Pancreas (tissue), 10 donors: ENCODE measurements around the gene DMD. TPM values are rescaled to one million over a fixed set of nuclear protein-coding genes. Genes with fewer than 3 reads are reported as not detected.

ENCODE experiments used
- ATAC-seq, 4 donors: fragments of 200-7000 bp; cut with Tn5 transposase; one replicate each; pipeline versions ENCODE4 v1.8.0 to v1.9.1; 2020; ENCODE audit warnings: mild to moderate bottlenecking in 4 of 4, moderate library complexity in 4 of 4
- DNase-seq, 6 donors: peaks; one replicate each; pipeline ENCODE4 v3.0.0-alpha.2; 2020
- FAIRE-seq: peaks from 2 replicates; lab custom pipeline; 2012; peaks lifted over from hg19 to GRCh38; lab: Jason Lieb, UNC
- H3K27ac ChIP-seq, 4 donors: fragments of 200-600 bp; sonication (generic); 1 replicate in 3 of 4; 2 replicates in 1 of 4; pipeline versions ENCODE4 v1.5.0 to v1.8.0; 2020
- H3K27me3 ChIP-seq, 4 donors: fragments of 200-600 bp; one replicate each; pipeline ENCODE4 v1.8.0; 2021
- H3K36me3 ChIP-seq, 3 donors: fragments of 200-600 bp; sonication (generic) in 1 of 3; one replicate each; pipeline versions ENCODE4 v1.5.0 to v1.8.0; 2020 to 2021
- H3K4me1 ChIP-seq, 3 donors: fragments of 200-600 bp; one replicate each; pipeline ENCODE4 v1.8.0; 2021
- H3K4me3 ChIP-seq, 4 donors: fragments of 200-600 bp; sonication (generic) in 2 of 4; one replicate each; pipeline versions ENCODE4 v1.5.0 to v1.8.0; 2020 to 2021
- H3K9me3 ChIP-seq, 4 donors: fragments of 200-600 bp; one replicate each; pipeline ENCODE4 v1.8.0; 2021
- WGBS, 2 donors: extraction: QIAGEN DNeasy Blood & Tissue Kit; methylation state at CpG; one replicate each; pipeline ENCODE4 v1.1.7; 2013; 5-methylcytosine and 5-hydroxymethylcytosine counted together
- intact Hi-C, 3 donors: fragments of 100-400 bp; cut with DNase I; formaldehyde crosslinking; loops; one replicate each; pipeline versions ENCODE4 v1.11.1 to v1.14.2; 2022
- polyA plus RNA-seq, 2 donors: library from polyadenylated mRNA; stranded (reverse); fragments of 200-250 nt; gene quantifications; one replicate each; pipeline ENCODE4 v1.2.3, GENCODE V29; 2013
- total RNA-seq, 6 donors: library from RNA; stranded (reverse); fragmentation: NEBNext Ultra II Directional in 4 of 6; extraction: Animal tissue kit (Norgen Biotek cat#: 25700) in 4 of 6; gene quantifications; one replicate each; pipeline versions ENCODE4 v1.2.1 to v1.2.4, GENCODE V29; 2021 to 2023
- TF ChIP-seq, protein P1 (sequence below), 4 donors: fragments of 200-600 bp; sonication (generic) in 3 of 4; IDR thresholded peaks; one replicate each; pipeline versions ENCODE4 v1.5.0 to v1.8.0; 2021; ENCODE audit warnings: antibody characterized with exemption in 4 of 4
- donor health status: healthy with polysubstance abuse.
- donor health status: DM: no; HTN: no; CAD: no; lungs with moderate emphysema.
- donor health status: DM: no; HTN: no; CAD: no.
- donor health status: control.
- donor health status: control.
- donor health status: Bipolar disorder and iron deficiency.
- donor health status: DM: yes; HTN: yes; CAD: no.
- donor health status: DM: no; HTN: no; CAD: no.
- donor health status: DM: no; HTN: no; CAD: no.
- donor health status: DM: yes; HTN: yes; CAD: no.

DMD gene
- total and polyA plus RNA-seq, 8 donors = 9.1 to 46.5 (median 32.1) TPM

- no peak for DNase-seq
These were observed 363.4 kb downstream of the DMD start for GRCh38 chrX:32847921-32848320.

GRCh38 chrX:32842053-32842452, 369.3 kb downstream of the DMD start:
- FAIRE-seq (no peak), ATAC-seq (no peak), DNase-seq (no peak)
- Histone ChIP-seq H3K4me1 (no peaks in the 10 kb centered on the region), H3K36me3 (no peaks in the 10 kb centered on the region), H3K9me3 (no peaks in the 10 kb centered on the region), H3K27ac (no peak overlapping the region), H3K27me3 (no peaks in the 10 kb centered on the region), H3K4me3 (no peak overlapping the region)
- TF ChIP-seq, protein P1, sequence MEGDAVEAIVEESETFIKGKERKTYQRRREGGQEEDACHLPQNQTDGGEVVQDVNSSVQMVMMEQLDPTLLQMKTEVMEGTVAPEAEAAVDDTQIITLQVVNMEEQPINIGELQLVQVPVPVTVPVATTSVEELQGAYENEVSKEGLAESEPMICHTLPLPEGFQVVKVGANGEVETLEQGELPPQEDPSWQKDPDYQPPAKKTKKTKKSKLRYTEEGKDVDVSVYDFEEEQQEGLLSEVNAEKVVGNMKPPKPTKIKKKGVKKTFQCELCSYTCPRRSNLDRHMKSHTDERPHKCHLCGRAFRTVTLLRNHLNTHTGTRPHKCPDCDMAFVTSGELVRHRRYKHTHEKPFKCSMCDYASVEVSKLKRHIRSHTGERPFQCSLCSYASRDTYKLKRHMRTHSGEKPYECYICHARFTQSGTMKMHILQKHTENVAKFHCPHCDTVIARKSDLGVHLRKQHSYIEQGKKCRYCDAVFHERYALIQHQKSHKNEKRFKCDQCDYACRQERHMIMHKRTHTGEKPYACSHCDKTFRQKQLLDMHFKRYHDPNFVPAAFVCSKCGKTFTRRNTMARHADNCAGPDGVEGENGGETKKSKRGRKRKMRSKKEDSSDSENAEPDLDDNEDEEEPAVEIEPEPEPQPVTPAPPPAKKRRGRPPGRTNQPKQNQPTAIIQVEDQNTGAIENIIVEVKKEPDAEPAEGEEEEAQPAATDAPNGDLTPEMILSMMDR (IDR thresholded peaks at IDR 0.05) = no peak
- 64 to 74% methylated on average over 4 of the region's 4 CpGs for WGBS, 2 donors
- intact Hi-C loops = no loop called here

More at GRCh38 chrX:32847921-32848320, 363.4 kb downstream of the DMD start:
- ATAC-seq (no peak), FAIRE-seq (no peak)
- H3K9me3 ChIP-seq = no peaks in the 10 kb centered on the region
- TF ChIP-seq, protein P1 (IDR thresholded peaks at IDR 0.05) = no peak
- intact Hi-C loops = no loop called here
- H3K4me1 ChIP-seq = no peaks in the 10 kb centered on the region
- no peak overlapping the region for H3K4me3 ChIP-seq
- H3K27me3 ChIP-seq = no peaks in the 10 kb centered on the region
- H3K27ac ChIP-seq = no peak overlapping the region
- H3K36me3 ChIP-seq = no peaks in the 10 kb centered on the region
- whole genome bisulfite sequencing, 2 donors = 64 to 79% methylated on average over 5 of the region's 5 CpGs

DNA sequence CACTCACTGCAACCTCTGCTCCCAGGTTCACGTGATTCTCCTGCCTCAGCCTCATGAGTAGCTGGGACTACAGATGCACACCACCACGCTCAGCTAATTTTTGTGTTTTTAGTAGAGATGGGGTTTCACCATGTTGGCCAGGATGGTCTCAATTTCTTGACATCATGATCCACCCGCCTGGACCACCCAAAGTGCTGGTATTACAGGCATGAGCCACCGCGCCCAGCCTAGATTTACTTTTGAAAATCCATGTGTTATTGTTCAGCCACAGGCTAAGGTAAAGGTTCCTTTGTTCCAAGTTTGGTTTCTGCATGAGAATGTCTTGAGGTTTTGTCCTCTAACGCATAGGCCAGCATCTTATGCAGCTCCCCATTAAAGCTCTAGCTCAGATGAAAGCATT, 371.6 kb downstream of the DMD start:
- no peak overlapping the region for H3K27ac ChIP-seq
- intact Hi-C loops = no loop called here
- H3K36me3 ChIP-seq = no peaks in the 10 kb centered on the region
- H3K4me3 ChIP-seq = no peak overlapping the region
- DNase-seq (no peak), ATAC-seq (no peak), FAIRE-seq (no peak)
- 75 to 90% methylated on average over 6 of the region's 6 CpGs for WGBS, 2 donors
- TF ChIP-seq, protein P1 (IDR thresholded peaks at IDR 0.05) = no peak
- H3K9me3 ChIP-seq = no peaks in the 10 kb centered on the region
- H3K27me3 ChIP-seq = no peaks in the 10 kb centered on the region
- H3K4me1 ChIP-seq = no peaks in the 10 kb centered on the region

DNA sequence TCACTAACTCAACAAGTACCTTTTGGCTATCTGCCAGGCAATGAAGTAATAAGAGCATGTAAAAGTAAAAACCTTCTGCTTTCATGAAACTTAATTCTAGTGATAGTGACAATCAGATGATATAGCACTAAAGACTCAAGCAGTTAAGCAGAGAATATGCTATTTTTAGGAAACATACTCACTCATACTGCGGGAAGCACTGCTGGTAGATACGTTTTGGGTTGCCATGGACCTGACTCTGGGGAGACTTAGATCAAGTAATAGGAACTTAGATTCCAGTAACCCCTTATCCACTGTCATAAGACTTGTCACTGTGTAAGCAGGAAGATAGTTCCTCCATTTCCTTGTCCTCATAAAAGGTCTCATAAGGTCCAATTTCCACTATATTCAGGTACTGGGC, 386.3 kb downstream of the DMD start:
- Histone ChIP-seq H3K27ac (no peak overlapping the region), H3K9me3 (no peaks in the 10 kb centered on the region), H3K4me3 (no peak overlapping the region), H3K36me3 (no peaks in the 10 kb centered on the region), H3K4me1 (no peaks in the 10 kb centered on the region), H3K27me3 (no peaks in the 10 kb centered on the region)
- 50 to 85% methylated on average over 2 of the region's 2 CpGs for WGBS, 2 donors
- no peak for ATAC-seq
- TF ChIP-seq, protein P1 (IDR thresholded peaks at IDR 0.05) = no peak
- intact Hi-C loops = no loop called here
- DNase-seq = no peak
- FAIRE-seq = no peak

DNA sequence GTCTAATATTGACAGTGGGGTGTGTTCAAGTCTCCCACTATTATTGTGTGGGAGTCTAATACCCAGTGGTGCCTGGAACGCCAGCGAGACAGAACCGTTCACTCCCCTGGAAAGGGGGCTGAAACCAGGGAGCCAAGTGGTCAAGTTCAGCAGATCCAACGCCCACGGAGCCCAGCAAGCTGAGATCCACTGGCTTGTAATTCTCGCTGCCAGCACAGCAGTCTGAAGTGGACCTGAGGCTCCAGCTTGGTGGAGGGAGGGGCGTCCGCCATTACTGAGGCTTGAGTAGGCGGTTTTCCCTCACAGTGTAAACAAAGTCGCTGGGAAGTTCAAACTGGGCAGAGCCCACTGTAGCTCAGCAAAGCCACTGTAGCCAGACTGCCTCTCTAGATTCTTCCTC, 407.3 kb downstream of the DMD start:
- H3K9me3 ChIP-seq = no peaks in the 10 kb centered on the region
- no peaks in the 10 kb centered on the region for H3K27me3 ChIP-seq
- no peak for FAIRE-seq
- ATAC-seq = no peak
- no peak overlapping the region for H3K4me3 ChIP-seq
- intact Hi-C loops = no loop called here
- no peaks in the 10 kb centered on the region for H3K4me1 ChIP-seq
- no peak for DNase-seq
- no peaks in the 10 kb centered on the region for H3K36me3 ChIP-seq
- no peak overlapping the region for H3K27ac ChIP-seq
- 89 to 91% methylated on average over 10 of the region's 10 CpGs for WGBS, 2 donors
- TF ChIP-seq, protein P1 (IDR thresholded peaks at IDR 0.05) = no peak
